Stomach (tissue), 4 donors: ENCODE results near the gene CCDC3.

ENCODE experiments used
- CTCF ChIP-seq, 7 experiments: fragments of 450-650 bp in 4 of 7; fragments of 200-600 bp in 3 of 7; sonication (generic) in 3 of 7; IDR thresholded peaks; one replicate each; pipeline ENCODE4 v1.5.1; 2016 to 2019; ENCODE audit warnings: antibody characterized with exemption in 7 of 7, control low read depth in 2 of 7, mild to moderate bottlenecking in 1 of 7
- POLR2A ChIP-seq, 4 donors: fragments of 450-650 bp; IDR thresholded peaks; one replicate each; pipeline ENCODE4 v1.6.1; 2016; ENCODE audit warnings: antibody characterized with exemption in 4 of 4, control low read depth in 2 of 4, mild to moderate bottlenecking in 1 of 4, moderate library complexity in 1 of 4
- POLR2AphosphoS5 ChIP-seq, 3 donors: sonication (generic); formaldehyde crosslinking; IDR thresholded peaks; one replicate each; pipeline ENCODE4 v1.6.1; 2016; ENCODE audit warnings: antibody characterized with exemption in 3 of 3

GRCh38 chr10:12884851-12885250 lies 116.7 kb downstream of the CCDC3 start:
- TF ChIP-seq POLR2A (IDR thresholded peaks at IDR 0.05): no peak
- no peak for TF ChIP-seq CTCF (IDR thresholded peaks at IDR 0.05)
- no peak for TF ChIP-seq POLR2AphosphoS5 (IDR thresholded peaks at IDR 0.05)
